Pancreas (tissue), 10 donors: Measurements from ENCODE around the gene KAZN. TPM values are rescaled to one million over a fixed set of nuclear protein-coding genes. Genes with fewer than 3 reads are reported as not detected.

ENCODE experiments used
- ATAC-seq, 4 donors: fragments of 200-7000 bp; cut with Tn5 transposase; one replicate each; pipeline versions ENCODE4 v1.8.0 to v1.9.1; 2020; ENCODE audit warnings: mild to moderate bottlenecking in 4 of 4, moderate library complexity in 4 of 4
- DNase-seq, 6 donors: peaks; one replicate each; pipeline ENCODE4 v3.0.0-alpha.2; 2020
- FAIRE-seq: peaks from 2 replicates; lab custom pipeline; 2012; peaks lifted over from hg19 to GRCh38; lab: Jason Lieb, UNC
- H3K27ac ChIP-seq, 4 donors: fragments of 200-600 bp; sonication (generic); 1 replicate in 3 of 4; 2 replicates in 1 of 4; pipeline versions ENCODE4 v1.5.0 to v1.8.0; 2020
- H3K27me3 ChIP-seq, 4 donors: fragments of 200-600 bp; one replicate each; pipeline ENCODE4 v1.8.0; 2021
- H3K36me3 ChIP-seq, 3 donors: fragments of 200-600 bp; sonication (generic) in 1 of 3; one replicate each; pipeline versions ENCODE4 v1.5.0 to v1.8.0; 2020 to 2021
- H3K4me1 ChIP-seq, 3 donors: fragments of 200-600 bp; one replicate each; pipeline ENCODE4 v1.8.0; 2021
- H3K4me3 ChIP-seq, 4 donors: fragments of 200-600 bp; sonication (generic) in 2 of 4; one replicate each; pipeline versions ENCODE4 v1.5.0 to v1.8.0; 2020 to 2021
- H3K9me3 ChIP-seq, 4 donors: fragments of 200-600 bp; one replicate each; pipeline ENCODE4 v1.8.0; 2021
- WGBS, 2 donors: extraction: QIAGEN DNeasy Blood & Tissue Kit; methylation state at CpG; one replicate each; pipeline ENCODE4 v1.1.7; 2013; 5-methylcytosine and 5-hydroxymethylcytosine counted together
- intact Hi-C, 3 donors: fragments of 100-400 bp; cut with DNase I; formaldehyde crosslinking; loops; one replicate each; pipeline versions ENCODE4 v1.11.1 to v1.14.2; 2022
- polyA plus RNA-seq, 2 donors: library from polyadenylated mRNA; stranded (reverse); fragments of 200-250 nt; gene quantifications; one replicate each; pipeline ENCODE4 v1.2.3, GENCODE V29; 2013
- total RNA-seq, 6 donors: library from RNA; stranded (reverse); fragmentation: NEBNext Ultra II Directional in 4 of 6; extraction: Animal tissue kit (Norgen Biotek cat#: 25700) in 4 of 6; gene quantifications; one replicate each; pipeline versions ENCODE4 v1.2.1 to v1.2.4, GENCODE V29; 2021 to 2023
- TF ChIP-seq, protein P1 (sequence below), 4 donors: fragments of 200-600 bp; sonication (generic) in 3 of 4; IDR thresholded peaks; one replicate each; pipeline versions ENCODE4 v1.5.0 to v1.8.0; 2021; ENCODE audit warnings: antibody characterized with exemption in 4 of 4
- donor health status: healthy with polysubstance abuse.
- donor health status: DM: no; HTN: no; CAD: no; lungs with moderate emphysema.
- donor health status: DM: no; HTN: no; CAD: no.
- donor health status: control.
- donor health status: control.
- donor health status: Bipolar disorder and iron deficiency.
- donor health status: DM: yes; HTN: yes; CAD: no.
- donor health status: DM: no; HTN: no; CAD: no.
- donor health status: DM: no; HTN: no; CAD: no.
- donor health status: DM: yes; HTN: yes; CAD: no.

Gene KAZN
- total and polyA plus RNA-seq, 8 donors = 2.4 to 6.0 (median 4.1) TPM

- ATAC-seq (no peak), FAIRE-seq (no peak), DNase-seq (peak; percentile 58 to 74 (median 64))
- H3K4me3 ChIP-seq = peak overlapping the region in 2 of 4 donors; percentile 92 to 97
- H3K9me3 ChIP-seq = no peaks in the 10 kb centered on the region
- TF ChIP-seq, protein P1, sequence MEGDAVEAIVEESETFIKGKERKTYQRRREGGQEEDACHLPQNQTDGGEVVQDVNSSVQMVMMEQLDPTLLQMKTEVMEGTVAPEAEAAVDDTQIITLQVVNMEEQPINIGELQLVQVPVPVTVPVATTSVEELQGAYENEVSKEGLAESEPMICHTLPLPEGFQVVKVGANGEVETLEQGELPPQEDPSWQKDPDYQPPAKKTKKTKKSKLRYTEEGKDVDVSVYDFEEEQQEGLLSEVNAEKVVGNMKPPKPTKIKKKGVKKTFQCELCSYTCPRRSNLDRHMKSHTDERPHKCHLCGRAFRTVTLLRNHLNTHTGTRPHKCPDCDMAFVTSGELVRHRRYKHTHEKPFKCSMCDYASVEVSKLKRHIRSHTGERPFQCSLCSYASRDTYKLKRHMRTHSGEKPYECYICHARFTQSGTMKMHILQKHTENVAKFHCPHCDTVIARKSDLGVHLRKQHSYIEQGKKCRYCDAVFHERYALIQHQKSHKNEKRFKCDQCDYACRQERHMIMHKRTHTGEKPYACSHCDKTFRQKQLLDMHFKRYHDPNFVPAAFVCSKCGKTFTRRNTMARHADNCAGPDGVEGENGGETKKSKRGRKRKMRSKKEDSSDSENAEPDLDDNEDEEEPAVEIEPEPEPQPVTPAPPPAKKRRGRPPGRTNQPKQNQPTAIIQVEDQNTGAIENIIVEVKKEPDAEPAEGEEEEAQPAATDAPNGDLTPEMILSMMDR (IDR thresholded peaks at IDR 0.05) = no peak
- H3K4me1 ChIP-seq = peaks cover 29 to 57% (median 44%) of the 10 kb centered on the region in 3 donors
- H3K27ac ChIP-seq = peak overlapping the region; percentile 55 to 100 (median 97)
- H3K27me3 ChIP-seq = no peaks in the 10 kb centered on the region
- 29 to 35% methylated on average over 11 of the region's 11 CpGs for WGBS, 2 donors
- H3K36me3 ChIP-seq = no peaks in the 10 kb centered on the region
- intact Hi-C loops = loop anchor here in 1 of 3 donors (10.0 kb wide), 1 partner anchor 119 kb away; no protein-coding TSS in a partner anchor
These were observed 557.6 kb downstream of the KAZN start for GRCh38 chr1:15155888-15156741.

DNA sequence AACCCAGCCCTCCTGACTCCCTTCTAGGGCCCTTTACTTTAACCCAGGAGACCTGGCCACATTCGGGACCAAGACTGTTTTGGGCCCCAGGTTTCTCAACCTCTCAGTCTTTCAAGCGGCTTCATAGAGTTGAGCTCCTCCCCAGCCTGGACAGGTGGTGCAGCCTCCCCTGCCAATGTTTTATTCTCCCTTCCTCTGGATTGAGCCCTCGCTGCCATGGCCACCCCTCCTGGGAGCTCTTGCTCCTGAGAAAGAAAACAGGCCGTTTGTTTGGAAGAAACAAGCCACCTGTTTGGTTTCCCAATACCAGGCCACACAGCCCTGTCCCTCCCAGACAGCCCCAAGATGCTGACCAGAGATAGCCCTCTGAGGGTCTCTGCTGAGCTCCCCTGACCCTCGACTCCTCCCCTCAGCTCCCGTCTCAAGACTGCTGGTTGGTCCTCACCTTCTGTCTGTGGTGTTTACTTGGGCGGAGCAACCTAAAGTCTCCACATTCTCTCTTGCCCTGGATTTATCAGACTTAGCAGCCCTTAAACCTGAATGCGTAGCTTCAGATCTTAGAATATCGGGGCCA is 558.4 kb downstream of the KAZN start:
- Histone ChIP-seq H3K4me3 (peak overlapping the region in 2 of 4 donors; percentile 92 to 97), H3K9me3 (no peaks in the 10 kb centered on the region), H3K4me1 (peaks cover 28 to 62% (median 39%) of the 10 kb centered on the region in 3 donors), H3K27ac (peak overlapping the region; percentile 55 to 100 (median 97)), H3K27me3 (no peaks in the 10 kb centered on the region), H3K36me3 (no peaks in the 10 kb centered on the region)
- DNase-seq (peak; percentile 63 to 83 (median 66)), ATAC-seq (peak in 3 of 4 donors; percentile 3 to 18 (median 17)), FAIRE-seq (no peak)
- TF ChIP-seq, protein P1 (IDR thresholded peaks at IDR 0.05) = no peak
- WGBS, 2 donors = 25 to 31% methylated on average over 9 of the region's 9 CpGs
- intact Hi-C loops = loop anchor here in 1 of 3 donors (10.0 kb wide), 1 partner anchor 118 kb away; no protein-coding TSS in a partner anchor

- WGBS, 2 donors = 35 to 36% methylated on average over 17 of the region's 17 CpGs
- intact Hi-C loops = loop anchor here in 1 of 3 donors (10.0 kb wide), 1 partner anchor 117 kb away; no protein-coding TSS in a partner anchor
- no peaks in the 10 kb centered on the region for H3K9me3 ChIP-seq
- H3K4me3 ChIP-seq = peak overlapping the region in 1 of 4 donors; percentile 97
- TF ChIP-seq, protein P1 (IDR thresholded peaks at IDR 0.05) = no peak
- ATAC-seq (no peak), DNase-seq (peak in 1 of 6 donors; percentile 13), FAIRE-seq (no peak)
- peaks cover 29 to 62% (median 37%) of the 10 kb centered on the region in 3 donors for H3K4me1 ChIP-seq
- H3K27me3 ChIP-seq = no peaks in the 10 kb centered on the region
- no peaks in the 10 kb centered on the region for H3K36me3 ChIP-seq
- H3K27ac ChIP-seq = peak overlapping the region; percentile 55 to 100 (median 97)
These were observed 559.3 kb downstream of the KAZN start for GRCh38 chr1:15157524-15158399.

DNA sequence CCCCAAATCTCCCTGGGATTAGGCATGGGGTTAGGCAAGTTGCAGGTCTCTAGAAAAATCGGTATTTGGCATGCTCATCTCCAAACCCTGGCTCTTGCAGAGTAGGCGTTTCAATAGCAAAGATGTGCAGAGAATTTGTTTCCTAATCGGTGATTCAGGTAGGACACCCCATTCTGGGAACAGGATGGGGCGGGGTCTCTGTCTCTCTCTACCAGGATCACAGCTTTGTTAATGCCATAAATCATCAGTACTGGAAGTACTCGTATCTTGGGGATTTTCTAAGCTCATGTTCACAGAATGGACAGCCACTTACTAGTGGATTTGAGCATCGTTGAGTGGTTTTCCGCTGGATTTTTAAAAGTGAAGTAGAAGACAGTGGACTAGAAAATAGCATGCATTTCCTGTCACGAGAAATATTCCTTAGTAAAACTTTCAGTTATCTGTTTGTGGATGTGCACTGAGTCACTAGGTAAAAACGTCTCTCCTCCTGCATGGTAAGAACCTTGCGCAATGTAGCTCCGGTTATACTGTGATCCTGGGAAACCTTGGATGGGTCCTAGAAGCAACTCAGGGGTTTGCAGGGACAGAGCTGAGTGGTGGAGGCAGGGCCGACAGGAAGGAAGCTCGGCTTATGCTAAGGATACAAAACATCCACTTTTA is 560.2 kb downstream of the KAZN start:
- ATAC-seq (no peak), DNase-seq (no peak), FAIRE-seq (no peak)
- Histone ChIP-seq H3K27me3 (no peaks in the 10 kb centered on the region), H3K27ac (peak overlapping the region in 3 of 4 donors; percentile 1 to 99 (median 95)), H3K4me3 (peak overlapping the region in 1 of 4 donors; percentile 7), H3K9me3 (no peaks in the 10 kb centered on the region), H3K4me1 (peaks cover 31 to 68% (median 37%) of the 10 kb centered on the region in 3 donors), H3K36me3 (no peaks in the 10 kb centered on the region)
- WGBS, 2 donors = 37 to 39% methylated on average over 13 of the region's 13 CpGs
- intact Hi-C loops = loop anchor here in 1 of 3 donors (10.0 kb wide), 1 partner anchor 116 kb away; no protein-coding TSS in a partner anchor
- TF ChIP-seq, protein P1 (IDR thresholded peaks at IDR 0.05) = no peak
